COR-L47 (cell line): ENCODE data around the gene ZNF860.
A peak's percentile ranks its signal among the peaks of the same experiment; 100 is the strongest.
"Not testable (repeated sequence)": the region's sequence is repeated elsewhere in the genome, so short reads cannot be mapped to it uniquely, and the experiment has no call there.

Source experiments
- DNase-seq: peaks from one replicate; lab custom pipeline; 2025; lab: John Stamatoyannopoulos, UW

ZNF860 gene

GRCh38 chr3:31996195-31996594 lies 14.6 kb downstream of the ZNF860 start:
- no peak for DNase-seq

GRCh38 chr3:31997500-31997899 lies 15.9 kb downstream of the ZNF860 start:
- DNase-seq, result no peak

GRCh38 chr3:31999907-32000439 lies 18.4 kb downstream of the ZNF860 start:
- no peak for DNase-seq

GRCh38 chr3:32000877-32001276 lies 19.3 kb downstream of the ZNF860 start:
- DNase-seq, result no peak

GRCh38 chr3:32002561-32003368 lies 21.2 kb downstream of the ZNF860 start:
- no peak for DNase-seq

GRCh38 chr3:32003380-32003779 lies 21.8 kb downstream of the ZNF860 start:
- DNase-seq, result no peak

- DNase-seq, result no peak
Measured at GRCh38 chr3:32004113-32004765, 22.7 kb downstream of the ZNF860 start.

GRCh38 chr3:32009101-32009500 lies 27.6 kb downstream of the ZNF860 start:
- DNase-seq, result no peak

- DNase-seq, result no peak
Measured at GRCh38 chr3:32009957-32010356, 28.4 kb downstream of the ZNF860 start.

GRCh38 chr3:32010699-32011098 lies 29.1 kb downstream of the ZNF860 start:
- DNase-seq, result not testable (repeated sequence)

GRCh38 chr3:32015638-32016037 lies 34.1 kb downstream of the ZNF860 start:
- DNase-seq, result not testable (repeated sequence)

GRCh38 chr3:32017286-32017685 lies 35.7 kb downstream of the ZNF860 start:
- no peak for DNase-seq

- peak; percentile 15 for DNase-seq
Measured at GRCh38 chr3:32018757-32019564, 37.4 kb downstream of the ZNF860 start.

GRCh38 chr3:32021155-32021554 lies 39.6 kb downstream of the ZNF860 start:
- no peak for DNase-seq

- DNase-seq, result no peak
Measured at GRCh38 chr3:32021748-32022147, 40.2 kb downstream of the ZNF860 start.

- no peak for DNase-seq
Measured at GRCh38 chr3:32022947-32023346, 41.4 kb downstream of the ZNF860 start.

- no peak for DNase-seq
Measured at GRCh38 chr3:32026593-32026992, 45.0 kb downstream of the ZNF860 start.

- DNase-seq, result no peak
Measured at GRCh38 chr3:32037932-32038267, 56.4 kb downstream of the ZNF860 start.

GRCh38 chr3:32041316-32041715 lies 59.8 kb downstream of the ZNF860 start:
- DNase-seq, result no peak
